Heart right ventricle (tissue), 16 donors: ENCODE data around the gene CYB561D2. TPM values are rescaled to one million over a fixed set of nuclear protein-coding genes. Genes with fewer than 3 reads are reported as not detected.

Experiments
- ATAC-seq, 8 donors: fragments of 200-7000 bp; cut with Tn5 transposase; one replicate each; pipeline ENCODE4 v1.9.1; 2020; ENCODE audit warnings: mild to moderate bottlenecking in 8 of 8, moderate library complexity in 8 of 8, moderate number of reproducible peaks in 1 of 8
- DNase-seq, 2 donors: peaks; one replicate each; pipeline ENCODE4 v3.0.0-alpha.2; 2020
- H3K27ac ChIP-seq, 10 donors: fragments of 200-600 bp; sonication (generic) in 2 of 10; one replicate each; pipeline versions ENCODE4 v1.5.0 to v1.8.0; 2020 to 2022; ENCODE audit warnings: mild to moderate bottlenecking in 3 of 10
- H3K27me3 ChIP-seq, 7 donors: fragments of 200-600 bp; one replicate each; pipeline ENCODE4 v1.8.0; 2021 to 2022; ENCODE audit warnings: mild to moderate bottlenecking in 2 of 7
- H3K36me3 ChIP-seq, 9 donors: fragments of 200-600 bp; sonication (generic) in 1 of 9; one replicate each; pipeline versions ENCODE4 v1.5.0 to v1.8.0; 2020 to 2022; ENCODE audit warnings: mild to moderate bottlenecking in 2 of 9
- H3K4me1 ChIP-seq, 9 donors: fragments of 200-600 bp; sonication (generic) in 1 of 9; one replicate each; pipeline versions ENCODE4 v1.5.0 to v1.8.0; 2020 to 2022; ENCODE audit warnings: mild to moderate bottlenecking in 4 of 9
- H3K4me3 ChIP-seq, 10 donors: fragments of 200-600 bp; sonication (generic) in 2 of 10; one replicate each; pipeline versions ENCODE4 v1.5.0 to v1.8.0; 2020 to 2022; ENCODE audit warnings: mild to moderate bottlenecking in 7 of 10, moderate library complexity in 2 of 10
- H3K9me3 ChIP-seq, 11 donors: fragments of 200-600 bp in 10 of 11; sonication (generic) in 2 of 11; one replicate each; pipeline versions ENCODE4 v1.5.0 to v1.8.0; 2013 to 2022; ENCODE audit warnings: mild to moderate bottlenecking in 2 of 11, control low read depth in 1 of 11, moderate library complexity in 1 of 11
- CTCF ChIP-seq, 9 donors: fragments of 200-600 bp; sonication (generic) in 2 of 9; IDR thresholded peaks; one replicate each; pipeline versions ENCODE4 v1.5.0 to v1.8.0; 2021 to 2022; ENCODE audit warnings: antibody characterized with exemption in 9 of 9, mild to moderate bottlenecking in 5 of 9, moderate library complexity in 1 of 9
- WGBS, 2 donors: extraction: QIAGEN DNeasy Blood & Tissue Kit; methylation state at CpG; one replicate each; pipeline ENCODE4 v1.1.7; 2013; ENCODE audit warnings: inconsistent platforms in 1 of 2; 5-methylcytosine and 5-hydroxymethylcytosine counted together
- intact Hi-C, 10 donors: fragments of 100-400 bp; cut with DNase I; formaldehyde crosslinking; loops; one replicate each; pipeline versions ENCODE4 v1.11.1 to v1.14.2; 2022
- polyA plus RNA-seq, 2 donors: library from polyadenylated mRNA; stranded (reverse); fragments of 200-250 nt; gene quantifications; one replicate each; pipeline ENCODE4 v1.2.3, GENCODE V29; 2013
- total RNA-seq, 10 donors: library from RNA; stranded (reverse); fragmentation: NEBNext Ultra II Directional in 3 of 10; extraction: Animal tissue kit (Norgen Biotek cat#: 25700) in 3 of 10; gene quantifications; one replicate each; pipeline versions ENCODE4 v1.2.1 to v1.2.4, GENCODE V29; 2021 to 2023
- donor health status: Arrhythmogenic right ventricular cardiomyopathy.
- donor health status: ischemic (EF 13 %, LVEDD 7.1; RV severe dilation, severe dysfunction).
- donor health status: healthy with polysubstance abuse.
- donor health status: DM: no; HTN: yes; CAD: no.
- donor health status: DM: no; HTN: no; CAD: no.
- donor health status: ischemic (EF 25% LVEDD 6.9; RV normal size, moderate dysfunction).
- donor health status: ischemic (EF 25% LVEDD 5.7; RV mildly dilated, moderate dysfunction).
- donor health status: healthy.
- donor health status: DM: yes; HTN: yes; CAD: no.
- donor health status: Ischemic cardiomyopathy.
- donor health status: ischemic (EF 35%, LVEDD 5.7; RV mildly dilated, moderate dysfunction).
- donor health status: nonischemic (EF 11% LVEDD 7.7; RV severe dilation, severe dysfunction).
- donor health status: DM: yes; HTN: yes; CAD: no.
- donor health status: PGD.
- donor health status: ischemic (EF 29% LVEDD 5.4; RV normal size, mild dysfunction).
- donor health status: nonischemic (EF 23%, LVEDD 6.1; RV moderate dilation, normal function).

The CYB561D2 gene
- total and polyA plus RNA-seq, 12 donors: 3.9 to 21.8 (median 5.8) TPM

- Histone ChIP-seq H3K27ac (no peak overlapping the region), H3K27me3 (no peaks in the 10 kb centered on the region), H3K4me3 (no peak overlapping the region), H3K4me1 (no peaks in the 10 kb centered on the region), H3K9me3 (no peaks in the 10 kb centered on the region), H3K36me3 (no peaks in the 10 kb centered on the region)
- no peak for ATAC-seq
- 57 to 61% methylated on average over 12 of the region's 12 CpGs for WGBS, 2 donors
- TF ChIP-seq CTCF (IDR thresholded peaks at IDR 0.05): no peak
- intact Hi-C loops: loop anchor here in 3 of 10 donors (5.0 to 10.0 kb wide), 3 partner anchors 161 to 171 kb away; no protein-coding TSS in a partner anchor
- no peak for DNase-seq
Measured at GRCh38 chr3:50373146-50374051, 22.7 kb downstream of the CYB561D2 start.

- Histone ChIP-seq H3K27me3 (no peaks in the 10 kb centered on the region), H3K9me3 (no peaks in the 10 kb centered on the region), H3K27ac (no peak overlapping the region), H3K4me1 (no peaks in the 10 kb centered on the region), H3K36me3 (no peaks in the 10 kb centered on the region), H3K4me3 (no peak overlapping the region)
- no peak for DNase-seq
- intact Hi-C loops: loop anchor here in 3 of 10 donors (5.0 to 10.0 kb wide), 3 partner anchors 160 to 170 kb away; no protein-coding TSS in a partner anchor
- 80 to 83% methylated on average over 22 of the region's 22 CpGs for WGBS, 2 donors
- TF ChIP-seq CTCF (IDR thresholded peaks at IDR 0.05): no peak
- ATAC-seq: no peak
Measured at GRCh38 chr3:50374363-50375257, 23.9 kb downstream of the CYB561D2 start.

GRCh38 chr3:50375258-50375931, 24.7 kb downstream of the CYB561D2 start:
- Histone ChIP-seq H3K27me3 (no peaks in the 10 kb centered on the region), H3K4me3 (no peak overlapping the region), H3K4me1 (no peaks in the 10 kb centered on the region), H3K36me3 (no peaks in the 10 kb centered on the region), H3K27ac (no peak overlapping the region), H3K9me3 (no peaks in the 10 kb centered on the region)
- no peak for TF ChIP-seq CTCF (IDR thresholded peaks at IDR 0.05)
- DNase-seq: no peak
- WGBS, 2 donors: 74 to 79% methylated on average over 7 of the region's 7 CpGs
- intact Hi-C loops: loop anchor here in 2 of 10 donors (10.0 kb wide), 2 partner anchors 159 to 169 kb away; no protein-coding TSS in a partner anchor
- no peak for ATAC-seq

- WGBS, 2 donors: 80 to 90% methylated on average over 6 of the region's 6 CpGs
- no peak for ATAC-seq
- TF ChIP-seq CTCF (IDR thresholded peaks at IDR 0.05): no peak
- DNase-seq: no peak
- no peaks in the 10 kb centered on the region for H3K4me1 ChIP-seq
- no peak overlapping the region for H3K27ac ChIP-seq
- no peaks in the 10 kb centered on the region for H3K27me3 ChIP-seq
- no peaks in the 10 kb centered on the region for H3K9me3 ChIP-seq
- no peaks in the 10 kb centered on the region for H3K36me3 ChIP-seq
- intact Hi-C loops: loop anchor here in 2 of 10 donors (10.0 kb wide), 2 partner anchors 157 to 167 kb away; no protein-coding TSS in a partner anchor
- no peak overlapping the region for H3K4me3 ChIP-seq
Measured at GRCh38 chr3:50378024-50378423, 27.4 kb downstream of the CYB561D2 start.
